Ecto neural progenitor cell (in vitro differentiated cells): Measurements from ENCODE around the gene MAGI1.

Experiments
- DNase-seq: peaks from one replicate; pipeline ENCODE4 v3.0.0-alpha.2; 2018; ENCODE audit warnings: low spot score

MAGI1 gene

DNA sequence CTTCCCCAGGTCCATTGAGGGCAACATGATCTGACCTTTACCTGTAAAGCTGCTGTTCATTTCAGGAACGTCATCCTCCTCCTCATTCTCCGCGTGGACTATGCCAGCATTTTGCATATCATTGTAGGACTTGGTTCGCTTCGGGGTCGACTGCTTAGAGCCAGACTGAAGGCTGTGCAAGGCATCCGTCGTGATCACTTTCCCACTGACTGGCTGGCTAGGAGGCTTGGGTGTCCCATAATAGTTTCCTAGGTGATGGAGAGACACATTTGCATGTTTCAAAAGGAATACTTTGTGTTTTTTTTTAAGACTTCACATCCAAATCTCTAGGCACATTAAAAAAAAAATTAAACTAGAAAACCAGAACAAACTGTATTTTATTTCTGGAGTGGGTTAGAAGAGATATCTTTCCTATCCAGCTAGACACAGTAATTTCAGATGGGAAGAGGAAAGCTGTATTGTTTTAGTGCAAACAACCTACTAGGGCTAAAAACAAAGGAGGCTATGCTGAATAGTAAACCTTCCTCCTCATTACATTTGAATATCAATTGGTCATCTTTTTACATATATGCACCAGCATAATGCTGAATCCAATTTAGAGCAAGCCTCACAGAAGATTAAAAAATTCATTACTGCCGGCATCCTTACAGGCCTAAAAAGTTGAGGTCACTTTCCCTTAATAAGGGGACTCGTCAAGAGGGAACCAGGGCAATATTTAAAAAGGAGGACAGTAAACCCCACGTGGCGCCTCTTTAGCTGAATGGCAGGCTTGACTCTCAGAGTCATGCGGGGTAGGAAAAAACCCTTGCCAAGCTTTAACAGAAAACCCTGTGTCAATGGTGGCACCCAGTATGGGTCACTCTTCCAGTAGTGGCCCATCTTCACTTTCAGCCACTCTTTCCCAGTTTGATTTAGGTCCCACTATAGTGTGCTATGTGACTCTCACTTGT, 559.9 kb downstream of the MAGI1 start:
- no peak for DNase-seq

DNA sequence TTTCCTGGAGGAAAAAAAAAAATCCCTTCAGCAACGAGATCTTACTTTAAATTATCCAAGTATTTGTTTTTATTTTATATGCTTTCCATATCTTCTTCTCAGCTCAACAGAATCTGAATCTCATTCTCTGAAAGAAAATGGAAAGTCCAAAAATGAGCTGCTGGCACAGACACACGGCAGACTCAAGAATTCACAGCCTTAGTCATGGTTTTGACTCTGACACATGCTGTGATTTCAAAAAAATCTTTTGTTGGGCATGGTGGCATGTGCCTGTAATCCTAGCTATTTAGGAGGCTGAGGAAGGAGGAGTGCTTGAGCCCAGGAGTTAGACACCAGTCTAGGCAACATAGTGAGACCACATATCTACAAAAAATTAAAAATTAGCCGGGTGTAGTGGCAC, 565.0 kb downstream of the MAGI1 start:
- DNase-seq = no peak

DNA sequence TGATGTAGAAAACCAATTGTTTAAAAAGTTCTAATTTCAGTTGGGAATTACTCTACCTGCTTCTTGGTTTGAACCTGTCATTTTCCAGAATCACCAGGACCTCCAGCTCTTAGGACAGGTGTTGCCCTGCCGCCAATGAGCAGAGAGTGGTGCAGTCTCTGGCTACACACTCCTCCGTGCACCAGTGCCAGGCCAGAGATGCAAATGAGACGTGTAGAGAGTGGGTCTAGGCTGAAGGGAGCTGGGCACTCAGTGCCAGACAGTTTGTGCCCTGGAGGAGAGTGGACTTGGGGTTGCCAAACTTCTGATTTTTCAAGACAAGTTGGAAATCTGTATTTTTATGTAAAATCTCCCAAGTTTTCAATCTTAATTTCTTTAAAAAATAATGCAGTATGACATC, 566.2 kb downstream of the MAGI1 start:
- DNase-seq = no peak

DNA sequence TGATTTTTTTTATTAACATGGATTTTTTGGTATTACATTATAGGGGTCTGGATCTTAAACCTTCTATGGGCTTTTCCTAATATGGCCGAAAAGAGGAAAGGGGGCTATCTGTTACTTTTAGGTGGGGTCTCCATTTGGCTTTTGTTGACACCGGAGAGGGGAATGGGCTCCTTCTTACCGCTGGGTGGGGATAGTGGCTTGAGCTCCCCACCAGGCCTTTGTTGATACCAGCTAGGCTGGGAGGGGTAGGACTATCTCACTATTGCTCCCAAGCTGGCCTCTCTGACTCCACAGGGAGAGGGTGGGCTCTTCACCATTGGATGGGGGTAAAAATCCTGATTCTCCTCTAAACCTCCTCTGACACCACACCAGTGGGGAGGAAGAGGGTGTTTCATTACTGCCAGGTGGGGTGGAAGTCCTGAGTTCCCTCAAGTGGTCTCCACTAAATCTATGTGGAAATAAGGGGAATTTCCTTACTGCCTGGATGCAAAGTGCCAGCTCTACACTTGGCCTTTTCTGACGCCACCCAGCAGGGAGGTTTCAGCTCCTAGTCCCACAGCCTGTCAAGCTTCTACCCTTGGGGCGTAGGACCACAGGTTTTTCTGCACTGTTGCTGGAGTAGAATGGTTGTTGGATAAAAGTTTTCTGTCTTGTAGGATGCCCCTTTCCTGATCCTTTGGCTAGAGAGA, 572.3 kb downstream of the MAGI1 start:
- DNase-seq = peak; percentile 49

DNA sequence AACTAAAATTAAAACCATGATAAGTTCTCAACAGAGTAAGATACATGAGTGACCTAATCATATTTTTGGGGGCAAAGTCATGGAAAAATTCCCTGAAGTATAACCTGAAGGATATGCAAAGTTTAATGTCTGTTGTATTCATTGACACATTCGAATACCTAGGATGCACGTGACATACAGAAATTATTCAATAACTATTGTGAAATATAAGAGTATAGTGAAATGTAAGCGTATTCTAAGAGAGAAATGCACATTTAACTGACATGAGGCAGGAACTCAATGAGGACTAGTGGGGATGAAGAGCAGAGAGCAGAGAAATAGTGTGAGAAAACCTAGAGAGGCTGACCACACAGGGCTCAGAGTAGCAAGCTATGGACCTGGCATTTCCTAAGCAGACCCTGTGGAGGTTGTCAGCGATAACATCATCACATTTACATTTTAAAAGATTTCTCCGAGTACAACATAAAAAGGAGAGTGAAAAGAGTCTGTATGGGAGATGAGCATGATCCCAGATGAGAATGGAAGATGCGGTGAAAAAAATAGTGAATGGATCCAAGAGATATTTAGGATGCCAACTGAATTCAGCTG, 588.8 kb downstream of the MAGI1 start:
- no peak for DNase-seq

DNA sequence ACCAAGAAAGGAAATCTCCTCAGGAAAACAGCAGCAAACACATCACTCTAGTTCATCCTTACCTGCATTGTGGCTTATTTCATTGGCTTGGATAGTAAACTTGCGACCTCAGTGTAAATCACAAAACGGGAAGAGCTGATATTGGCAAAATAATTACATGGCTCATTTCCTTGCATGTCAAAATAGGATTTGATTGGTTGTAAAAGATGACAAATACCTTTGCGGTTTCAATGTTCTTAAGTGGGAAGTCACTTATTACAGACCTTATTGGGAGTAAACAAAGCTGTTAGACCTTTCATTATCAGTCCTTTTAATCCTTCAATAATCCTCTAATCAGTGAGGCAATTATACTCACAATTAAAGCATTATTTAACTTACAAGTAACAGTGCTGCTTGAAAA, 590.6 kb downstream of the MAGI1 start:
- no peak for DNase-seq

DNA sequence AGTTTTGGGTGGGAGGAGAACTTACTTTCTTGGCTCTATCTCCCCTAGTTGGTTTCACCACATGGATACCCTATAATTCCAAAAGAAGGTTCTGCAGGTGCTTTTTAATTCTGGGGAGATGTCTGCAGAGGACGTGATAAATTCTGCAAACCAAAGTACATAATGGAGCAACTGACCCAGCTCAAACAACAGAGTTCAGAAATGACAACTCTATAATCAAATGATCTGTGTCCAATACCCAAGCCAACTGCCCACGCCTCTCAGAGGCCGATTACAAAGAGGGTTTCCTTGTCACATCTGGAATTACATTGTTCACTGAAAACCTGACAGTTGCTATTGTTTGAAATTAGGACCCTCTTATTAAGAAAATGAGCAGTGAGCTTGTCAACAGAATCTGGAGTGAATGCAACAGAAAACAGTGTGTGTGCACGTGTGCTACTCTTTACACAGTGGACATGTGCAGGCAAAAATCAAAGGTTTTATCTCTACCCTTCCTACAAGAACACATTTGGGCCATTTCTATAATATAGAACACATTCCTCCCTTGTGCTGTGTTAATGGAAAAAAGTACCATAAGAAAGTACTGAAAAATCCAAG, 593.0 kb downstream of the MAGI1 start:
- DNase-seq = no peak

DNA sequence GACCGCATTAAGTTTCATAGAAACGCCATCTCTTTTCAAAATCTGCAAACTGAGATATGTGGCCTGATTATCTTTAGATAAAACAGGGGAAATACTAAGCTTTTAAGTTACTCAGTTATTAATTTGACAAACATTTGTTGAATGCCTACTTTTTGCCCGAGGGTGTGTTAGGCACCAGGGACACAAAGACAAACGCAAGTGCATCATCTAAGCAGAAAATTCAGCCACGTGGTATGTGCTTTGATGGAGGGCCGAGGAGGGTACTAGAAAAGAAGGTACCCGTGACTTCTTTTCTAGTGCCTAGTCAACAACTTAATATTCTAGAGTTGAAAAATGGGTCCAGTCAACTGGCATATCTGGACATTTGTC, 594.3 kb downstream of the MAGI1 start:
- no peak for DNase-seq

DNA sequence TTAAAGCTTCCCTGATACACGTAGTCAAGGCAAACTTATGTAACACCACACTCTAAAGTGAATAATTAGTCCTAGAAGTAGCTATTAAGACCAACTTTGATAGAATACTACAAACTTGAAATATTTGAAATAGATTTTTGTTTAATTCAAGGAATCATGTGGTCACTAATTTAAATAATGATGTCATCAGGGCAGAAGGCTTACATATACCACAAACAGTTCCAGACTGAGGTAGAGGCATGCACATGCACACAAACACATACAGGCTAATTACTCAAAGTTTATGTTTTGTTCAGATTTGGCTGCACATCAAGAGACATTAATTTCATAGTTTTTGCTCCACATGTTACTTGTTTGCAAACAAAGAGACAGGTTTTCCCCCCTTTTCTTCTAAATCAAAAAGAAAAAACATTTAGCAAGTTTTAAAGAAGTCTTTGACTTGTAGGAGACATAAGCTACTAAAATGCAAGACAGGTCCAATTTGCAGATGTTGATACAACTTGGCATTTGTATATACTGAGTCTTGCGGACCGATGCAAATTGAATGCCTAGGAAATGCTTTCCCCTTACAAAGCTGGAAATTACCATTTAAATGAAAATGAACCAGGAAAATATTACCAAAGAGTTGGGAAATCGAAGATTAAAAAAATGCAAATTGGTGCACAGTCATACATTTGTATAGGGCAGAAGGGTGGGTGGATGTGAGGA, 594.8 kb downstream of the MAGI1 start:
- DNase-seq = no peak

DNA sequence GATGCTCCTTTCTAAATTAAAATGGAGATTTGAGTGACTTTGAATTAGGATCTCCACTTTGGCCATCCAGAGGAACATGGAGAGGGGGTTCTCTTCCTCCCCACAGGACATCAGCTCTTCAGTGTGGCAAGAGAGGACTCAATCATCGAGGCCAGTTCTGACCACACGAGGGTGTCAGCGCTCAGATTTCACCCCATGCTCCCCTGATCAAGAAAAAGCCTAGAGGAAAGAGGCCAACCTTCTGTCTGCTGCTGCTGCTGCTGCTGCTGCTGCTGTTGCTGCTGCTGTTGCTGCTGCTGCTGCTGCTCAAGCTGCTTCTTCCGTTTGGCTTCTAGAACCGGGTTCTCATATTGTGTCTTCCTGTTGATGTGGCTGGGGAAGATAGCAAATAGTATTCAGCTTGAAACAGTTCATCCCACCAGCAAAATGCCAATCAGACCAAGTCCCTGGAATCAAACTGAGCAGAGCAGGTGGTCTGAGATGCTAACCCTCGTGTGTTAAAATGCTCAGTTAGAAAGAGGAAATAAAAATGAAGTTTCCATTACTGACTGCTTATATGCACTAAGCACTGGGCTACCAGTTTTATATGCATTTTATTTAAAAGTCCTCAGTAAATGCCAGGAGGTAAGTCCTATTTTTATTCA, 599.0 kb downstream of the MAGI1 start:
- peak; percentile 74 for DNase-seq

DNA sequence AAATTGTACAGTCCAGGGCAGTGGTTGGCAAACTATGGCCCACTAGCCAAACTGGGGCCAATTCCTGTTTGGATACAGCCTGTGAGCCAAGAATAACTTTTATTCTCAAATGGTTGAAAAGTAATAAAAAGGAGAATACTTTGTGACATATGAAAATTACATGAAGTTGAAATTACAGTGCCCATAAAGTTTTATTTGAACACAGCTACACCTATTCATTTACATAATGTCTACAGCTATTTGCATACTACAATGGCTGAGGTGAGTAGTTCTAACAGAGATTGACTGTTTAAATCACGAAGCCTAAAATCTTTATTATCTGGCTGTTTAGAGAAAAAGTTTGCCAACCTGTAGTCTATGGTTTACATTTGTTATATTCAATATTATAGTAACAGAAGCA, 600.1 kb downstream of the MAGI1 start:
- DNase-seq = no peak

DNA sequence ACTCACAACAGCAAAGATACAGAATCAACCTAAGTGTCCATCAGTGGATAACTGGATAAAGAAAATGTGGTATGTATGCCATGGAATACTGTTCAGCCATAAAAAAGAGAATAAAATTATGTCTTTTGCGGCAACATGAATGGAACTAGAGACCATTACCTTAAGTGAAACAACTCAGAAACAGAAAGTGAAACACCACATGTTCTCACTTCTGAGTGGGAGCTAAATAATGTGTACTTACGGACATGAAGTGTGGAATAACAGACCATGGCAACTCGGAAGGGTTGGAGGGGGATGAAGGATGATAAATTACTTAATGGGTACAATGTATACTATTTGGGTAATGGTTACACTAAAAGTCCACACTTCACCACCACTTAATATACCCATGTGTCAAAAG, 600.6 kb downstream of the MAGI1 start:
- no peak for DNase-seq

DNA sequence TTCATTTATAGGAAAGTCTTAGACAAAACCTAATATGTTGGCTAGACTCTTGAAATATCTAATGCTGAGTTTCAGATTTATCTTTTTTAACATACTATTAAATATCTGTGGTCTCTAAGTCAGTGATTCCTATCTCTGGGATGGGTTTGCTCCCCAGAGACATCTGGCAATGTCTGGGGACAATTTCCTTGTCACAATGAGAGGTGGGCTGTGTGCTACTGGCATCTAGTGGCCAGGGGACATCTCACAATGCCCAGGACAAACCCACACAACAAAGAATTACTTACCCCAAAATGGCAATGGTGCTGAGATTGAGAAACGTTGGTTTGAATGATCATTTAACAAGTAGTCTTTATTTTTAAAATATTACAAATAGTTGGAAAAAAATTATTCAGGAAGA, 602.1 kb downstream of the MAGI1 start:
- DNase-seq = no peak

DNA sequence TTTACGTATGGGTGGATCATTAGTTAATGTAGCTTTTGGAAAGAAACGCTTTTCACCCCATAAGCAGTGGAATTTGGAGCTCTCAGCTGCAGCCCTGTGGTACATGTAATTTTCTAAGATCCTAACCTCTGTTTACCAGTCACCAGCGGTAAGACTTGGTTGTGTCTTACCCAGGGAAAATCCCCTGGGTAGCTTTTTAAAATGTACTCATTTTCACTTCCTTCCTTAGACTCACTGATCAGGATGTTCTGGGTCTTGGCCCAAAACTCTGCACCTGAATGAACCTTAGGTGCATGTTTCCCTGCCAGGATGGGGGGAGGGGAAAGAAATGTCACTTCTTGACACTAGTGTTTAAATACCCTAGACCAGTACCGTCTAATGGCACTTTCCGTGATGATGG, 605.2 kb downstream of the MAGI1 start:
- no peak for DNase-seq

DNA sequence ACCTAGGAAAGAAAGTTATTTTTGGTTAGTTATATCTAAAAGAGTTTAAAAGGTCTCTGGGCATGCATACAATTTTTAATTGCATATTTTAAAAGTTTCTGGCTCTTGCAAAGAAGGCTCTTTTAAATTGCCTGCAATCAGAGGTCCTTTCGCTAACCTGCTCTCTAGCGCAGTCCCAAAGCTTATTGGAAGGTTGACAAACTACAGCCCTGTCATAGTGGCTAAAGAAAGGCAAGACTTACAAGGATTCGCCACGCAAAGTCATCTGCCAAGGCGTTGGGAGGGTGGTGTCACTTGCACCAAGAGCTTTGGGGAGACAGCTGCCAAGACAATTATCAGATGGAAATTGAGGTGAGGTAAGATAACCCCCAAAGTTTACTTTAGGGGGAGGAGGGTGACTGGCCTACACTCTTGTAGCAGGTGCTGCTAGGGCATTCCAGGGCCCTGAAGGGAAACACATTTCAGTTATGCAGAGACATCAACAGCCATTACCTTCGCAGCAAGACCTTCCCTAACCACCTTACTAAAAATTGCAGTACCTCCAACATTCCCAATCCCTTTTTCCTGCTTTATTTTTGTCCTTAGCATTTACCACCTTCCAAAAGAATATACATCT, 606.2 kb downstream of the MAGI1 start:
- DNase-seq = no peak

DNA sequence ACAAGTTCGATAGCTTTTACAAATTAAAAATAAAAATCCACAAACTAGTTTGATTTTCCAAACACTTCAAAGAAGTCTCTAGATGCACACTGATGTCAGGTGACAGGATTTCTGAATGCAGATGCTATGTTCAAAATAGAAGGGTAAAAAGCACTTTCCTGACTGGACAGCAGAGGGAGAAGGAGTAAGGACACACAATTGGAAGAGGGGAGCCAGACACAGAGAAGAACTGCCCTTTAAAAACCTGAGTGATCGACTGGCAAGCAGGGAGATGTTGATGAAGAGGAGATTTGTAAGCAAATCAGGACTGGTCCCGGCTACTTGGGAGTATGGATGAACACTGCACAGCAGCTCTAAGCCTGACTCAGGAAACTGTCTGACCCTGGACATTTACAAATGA, 612.8 kb downstream of the MAGI1 start:
- DNase-seq = no peak

DNA sequence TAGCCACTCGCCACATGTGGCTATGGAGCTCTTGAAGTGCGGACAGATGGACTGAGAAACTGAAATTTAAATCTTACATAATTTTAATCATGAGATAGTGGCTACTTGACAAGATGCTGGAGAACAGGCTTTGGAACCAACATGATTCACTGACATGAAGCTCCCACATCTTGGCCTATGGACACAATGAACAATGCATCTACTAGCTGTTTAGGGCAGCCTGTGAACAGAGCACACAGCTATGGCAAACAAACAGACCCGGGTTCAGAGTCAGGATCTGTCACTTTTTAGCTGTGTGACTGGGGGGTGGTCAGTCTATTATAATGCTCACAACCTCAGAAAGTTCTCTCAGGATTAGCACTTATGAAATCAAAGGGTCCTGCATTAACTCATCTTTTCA, 616.6 kb downstream of the MAGI1 start:
- DNase-seq = no peak

DNA sequence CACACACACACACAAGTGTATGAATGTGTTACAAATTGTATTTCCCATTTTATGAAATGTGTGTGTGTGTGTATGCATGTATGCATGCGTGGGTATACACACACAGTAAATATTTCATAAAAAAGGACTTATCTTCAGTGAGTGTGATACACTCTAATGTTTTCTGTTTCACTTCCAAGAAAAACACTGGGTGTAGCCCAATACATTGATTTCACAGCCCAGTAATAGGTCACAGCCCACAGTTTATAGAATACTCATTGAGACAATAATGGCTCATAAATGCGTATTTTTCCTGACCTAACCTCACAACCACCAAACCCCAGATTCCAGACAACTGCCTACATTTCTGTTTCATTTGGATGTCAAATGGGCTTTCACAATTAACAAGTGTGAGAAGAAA, 619.5 kb downstream of the MAGI1 start:
- DNase-seq = no peak

DNA sequence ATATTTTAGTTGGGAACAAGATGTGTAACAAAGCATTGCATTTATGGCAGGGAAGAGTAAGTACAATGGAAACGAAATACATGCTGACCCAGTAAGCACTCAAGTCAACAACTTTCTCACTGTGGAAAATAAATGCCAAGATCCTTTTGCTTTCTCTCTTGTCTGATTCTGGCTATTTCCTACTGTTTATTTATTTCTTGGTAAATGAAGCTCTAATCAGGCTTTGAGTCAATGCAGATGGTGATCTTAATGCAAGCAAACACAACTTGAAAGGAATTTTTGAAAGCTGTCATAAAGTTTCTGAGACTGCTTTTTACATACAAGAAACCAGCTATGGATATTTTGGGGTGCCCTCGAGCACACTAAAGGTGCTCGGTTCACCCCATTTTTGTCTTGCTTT, 624.8 kb downstream of the MAGI1 start:
- DNase-seq = no peak

DNA sequence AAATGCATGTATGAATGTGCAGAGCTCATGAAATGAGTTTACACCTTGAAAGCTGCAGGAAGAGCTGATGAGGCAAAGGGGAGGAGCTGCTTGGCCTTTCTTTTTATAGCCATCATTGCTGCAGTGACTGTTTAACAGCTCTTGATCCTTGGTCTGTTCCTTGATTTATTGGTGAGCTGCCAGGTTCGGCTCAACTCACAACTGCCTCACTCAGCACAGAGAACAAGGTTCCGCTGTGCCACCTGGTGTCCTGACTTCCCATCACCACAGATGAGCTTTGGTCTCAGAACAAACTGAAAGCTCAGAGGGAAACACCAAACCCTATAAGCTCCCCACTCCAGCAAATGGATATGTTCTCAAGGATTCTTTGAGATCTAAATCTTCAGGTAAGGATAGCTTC, 626.1 kb downstream of the MAGI1 start:
- no peak for DNase-seq

DNA sequence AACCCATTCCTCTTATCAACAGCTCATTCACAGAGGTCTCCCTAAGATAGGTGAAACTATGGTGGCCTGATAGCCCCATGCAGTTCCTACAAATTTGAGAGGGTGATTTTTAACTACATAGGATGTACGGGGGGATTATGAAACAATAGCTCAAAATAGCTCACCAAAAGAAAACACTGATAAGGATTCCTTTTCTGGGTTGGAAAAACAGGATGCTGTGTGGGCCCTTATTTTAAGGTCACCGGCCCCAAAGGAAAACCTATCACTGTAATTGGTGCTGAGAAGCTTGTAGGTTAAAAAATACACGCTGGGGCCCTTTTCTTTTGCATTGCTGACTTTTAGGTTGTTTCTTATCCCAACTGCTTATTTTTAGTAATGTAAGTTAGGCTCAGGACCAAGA, 627.4 kb downstream of the MAGI1 start:
- DNase-seq = no peak
